ENCODE measurements around the gene NOL4. TPM values are rescaled to one million over a fixed set of nuclear protein-coding genes. Genes with fewer than 3 reads are reported as not detected.
"Not testable (repeated sequence)": the region's sequence is repeated elsewhere in the genome, so short reads cannot be mapped to it uniquely, and the experiment has no call there.

The NOL4 gene
- total RNA-seq, 3 donors from 2014 or later, result 1.7 to 2.1 (median 2.0) TPM

DNA sequence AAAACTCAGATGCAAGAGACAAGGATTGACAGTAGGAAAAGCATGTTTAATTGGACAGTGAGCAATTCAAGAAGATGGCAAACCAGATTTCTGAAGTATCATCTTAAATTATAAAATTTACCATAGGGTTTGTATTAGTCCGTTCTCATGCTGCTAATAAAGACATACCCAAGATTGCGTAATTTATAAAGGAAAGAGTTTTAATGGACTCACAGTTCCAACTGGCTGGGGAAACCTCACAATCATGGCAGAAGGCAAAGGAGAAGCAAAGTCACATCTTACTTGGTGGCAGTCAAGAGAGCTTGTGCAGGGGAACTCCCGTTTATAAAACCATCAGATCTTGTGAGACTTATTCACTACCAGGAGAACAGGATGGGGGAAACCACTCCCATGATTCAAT, 24.0 kb upstream of the NOL4 start:
- intact Hi-C loops (cut with DNase I, micrococcal nuclease), result no loop called here
- ATAC-seq, result no peak
- no peaks in the 10 kb centered on the region for H3K4me1 ChIP-seq (ENCODE audit: low read depth)

DNA sequence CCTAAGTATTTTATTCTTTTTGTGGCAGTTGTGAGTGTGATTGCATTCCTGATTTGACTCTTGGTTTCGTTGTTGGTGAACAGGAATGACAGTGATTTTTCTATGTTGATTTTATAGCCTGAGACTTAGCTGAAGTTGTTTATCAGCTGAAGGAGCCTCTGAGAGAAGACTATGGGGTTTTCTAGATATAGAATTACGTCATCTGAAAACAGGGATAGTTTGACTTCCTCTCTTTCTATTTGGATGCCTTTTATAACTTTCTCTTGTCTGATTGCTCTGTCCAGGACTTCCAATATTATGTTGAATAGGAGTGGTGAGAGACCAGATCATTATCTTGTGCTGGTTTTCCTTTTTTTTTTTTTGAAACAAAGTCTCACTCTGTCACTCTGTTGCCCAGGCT, 18.0 kb upstream of the NOL4 start:
- TF ChIP-seq, protein P1, sequence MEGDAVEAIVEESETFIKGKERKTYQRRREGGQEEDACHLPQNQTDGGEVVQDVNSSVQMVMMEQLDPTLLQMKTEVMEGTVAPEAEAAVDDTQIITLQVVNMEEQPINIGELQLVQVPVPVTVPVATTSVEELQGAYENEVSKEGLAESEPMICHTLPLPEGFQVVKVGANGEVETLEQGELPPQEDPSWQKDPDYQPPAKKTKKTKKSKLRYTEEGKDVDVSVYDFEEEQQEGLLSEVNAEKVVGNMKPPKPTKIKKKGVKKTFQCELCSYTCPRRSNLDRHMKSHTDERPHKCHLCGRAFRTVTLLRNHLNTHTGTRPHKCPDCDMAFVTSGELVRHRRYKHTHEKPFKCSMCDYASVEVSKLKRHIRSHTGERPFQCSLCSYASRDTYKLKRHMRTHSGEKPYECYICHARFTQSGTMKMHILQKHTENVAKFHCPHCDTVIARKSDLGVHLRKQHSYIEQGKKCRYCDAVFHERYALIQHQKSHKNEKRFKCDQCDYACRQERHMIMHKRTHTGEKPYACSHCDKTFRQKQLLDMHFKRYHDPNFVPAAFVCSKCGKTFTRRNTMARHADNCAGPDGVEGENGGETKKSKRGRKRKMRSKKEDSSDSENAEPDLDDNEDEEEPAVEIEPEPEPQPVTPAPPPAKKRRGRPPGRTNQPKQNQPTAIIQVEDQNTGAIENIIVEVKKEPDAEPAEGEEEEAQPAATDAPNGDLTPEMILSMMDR (IDR thresholded peaks at IDR 0.05), result no peak
- no peak for ATAC-seq
- Histone ChIP-seq H3K36me3 (ENCODE audit: low read depth) (no peaks in the 10 kb centered on the region), H3K9me3 (no peaks in the 10 kb centered on the region), H3K4me1 (ENCODE audit: low read depth) (no peaks in the 10 kb centered on the region), H3K4me3 (no peak overlapping the region)
- intact Hi-C loops (cut with DNase I, micrococcal nuclease), result no loop called here
- DNase-seq, result no peak

More for the DNA sequence above, 24.0 kb upstream of the NOL4 start:
- DNase-seq, result no peak
- Histone ChIP-seq H3K36me3 (ENCODE audit: low read depth) (no peaks in the 10 kb centered on the region), H3K4me3 (no peak overlapping the region), H3K9me3 (peaks cover 17% of the 10 kb centered on the region)
- TF ChIP-seq, protein P1 (IDR thresholded peaks at IDR 0.05), result no peak

DNA sequence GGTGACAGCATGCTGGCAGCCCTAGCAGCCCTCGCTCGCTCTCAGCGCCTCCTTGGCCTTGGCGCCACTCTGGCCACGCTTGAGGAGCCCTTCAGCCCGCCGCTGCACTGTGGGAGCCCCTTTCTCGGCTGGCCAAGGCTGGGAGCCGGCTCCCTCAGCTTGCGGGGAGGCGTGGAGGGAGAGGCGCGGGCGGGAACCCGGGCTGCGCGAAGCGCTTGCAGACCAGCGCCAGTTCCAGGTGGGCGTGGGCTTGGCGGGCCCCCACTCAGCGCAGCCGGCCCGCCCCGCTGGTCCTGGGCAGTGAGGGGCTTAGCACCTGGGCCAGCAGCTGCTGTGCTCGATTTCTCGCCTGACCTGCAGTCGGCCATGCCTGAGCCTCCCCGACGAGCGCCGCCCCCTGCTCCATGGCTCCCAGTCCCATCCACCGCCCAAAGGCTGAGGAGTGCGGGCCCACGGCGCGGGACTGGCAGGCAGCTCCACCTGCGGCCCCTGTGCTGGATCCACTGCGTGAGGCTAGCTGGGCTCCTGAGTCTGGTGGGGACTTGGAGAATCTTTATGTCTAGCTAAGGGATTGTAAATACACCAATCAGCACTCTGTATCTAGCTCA, 9.2 kb upstream of the NOL4 start:
- H3K4me3 ChIP-seq; DNase-seq; H3K36me3 ChIP-seq (ENCODE audit: low read depth); H3K9me3 ChIP-seq; intact Hi-C loops (cut with DNase I, micrococcal nuclease); H3K4me1 ChIP-seq (ENCODE audit: low read depth); ATAC-seq: not testable (repeated sequence)

DNA sequence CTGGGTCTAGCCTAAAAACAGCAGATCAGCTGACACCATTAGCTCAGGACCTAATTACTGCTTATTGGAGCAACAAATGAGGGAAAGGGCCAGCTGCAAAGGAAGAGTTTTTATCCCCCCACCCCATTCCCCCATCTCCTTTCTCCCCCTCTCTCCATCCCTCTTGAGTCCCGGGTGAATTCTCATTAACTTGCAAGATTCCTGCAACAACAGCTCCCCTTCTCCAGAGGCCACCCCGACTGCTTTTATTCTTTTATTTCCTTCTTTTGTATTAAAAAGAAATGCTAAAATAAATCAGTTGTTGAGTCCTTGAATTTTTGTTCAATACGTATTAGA, 473 bp upstream of the NOL4 start:
- Histone ChIP-seq H3K9me3 (no peaks in the 10 kb centered on the region), H3K4me3 (no peak overlapping the region), H3K36me3 (ENCODE audit: low read depth) (no peaks in the 10 kb centered on the region), H3K4me1 (ENCODE audit: low read depth) (peaks cover 22% of the 10 kb centered on the region)
- DNase-seq, result no peak
- no peak for ATAC-seq
- intact Hi-C loops (cut with DNase I, micrococcal nuclease), result no loop called here
- TF ChIP-seq, protein P1 (IDR thresholded peaks at IDR 0.05), result no peak

DNA sequence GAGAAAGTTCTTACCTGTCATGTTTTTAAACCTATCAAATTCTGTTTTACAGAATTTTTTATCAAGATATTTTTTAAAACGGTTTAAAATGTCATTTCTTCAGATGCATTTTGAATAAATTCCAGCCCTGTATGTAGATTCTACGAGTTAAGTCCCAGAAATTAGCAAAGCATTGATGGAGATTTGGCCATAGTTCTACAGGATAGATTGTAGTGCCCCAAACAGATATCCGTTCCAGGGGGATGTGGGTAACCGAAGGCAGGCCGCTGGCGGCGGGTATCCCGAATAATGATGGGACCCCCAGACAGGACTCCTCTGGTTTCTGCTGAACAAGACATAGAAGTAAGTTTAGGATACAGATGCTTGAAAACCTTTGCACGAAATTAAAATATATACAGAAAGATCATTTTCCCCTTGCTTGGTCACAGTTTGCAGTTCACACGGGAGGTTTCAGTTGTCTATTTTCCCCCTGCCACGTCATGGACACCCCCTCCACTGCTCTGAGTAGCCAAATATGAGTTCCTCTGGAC, 755 bp downstream of the NOL4 start:
- DNase-seq (peak in 1 of 3 donors; percentile 21), ATAC-seq (no peak)
- no peaks in the 10 kb centered on the region for H3K36me3 ChIP-seq (ENCODE audit: low read depth)
- TF ChIP-seq, protein P1 (IDR thresholded peaks at IDR 0.05), result no peak
- no peak overlapping the region for H3K4me3 ChIP-seq
- intact Hi-C loops (cut with DNase I, micrococcal nuclease), result no loop called here
- H3K9me3 ChIP-seq, result no peaks in the 10 kb centered on the region
- H3K4me1 ChIP-seq (ENCODE audit: low read depth), result peaks cover 22% of the 10 kb centered on the region

DNA sequence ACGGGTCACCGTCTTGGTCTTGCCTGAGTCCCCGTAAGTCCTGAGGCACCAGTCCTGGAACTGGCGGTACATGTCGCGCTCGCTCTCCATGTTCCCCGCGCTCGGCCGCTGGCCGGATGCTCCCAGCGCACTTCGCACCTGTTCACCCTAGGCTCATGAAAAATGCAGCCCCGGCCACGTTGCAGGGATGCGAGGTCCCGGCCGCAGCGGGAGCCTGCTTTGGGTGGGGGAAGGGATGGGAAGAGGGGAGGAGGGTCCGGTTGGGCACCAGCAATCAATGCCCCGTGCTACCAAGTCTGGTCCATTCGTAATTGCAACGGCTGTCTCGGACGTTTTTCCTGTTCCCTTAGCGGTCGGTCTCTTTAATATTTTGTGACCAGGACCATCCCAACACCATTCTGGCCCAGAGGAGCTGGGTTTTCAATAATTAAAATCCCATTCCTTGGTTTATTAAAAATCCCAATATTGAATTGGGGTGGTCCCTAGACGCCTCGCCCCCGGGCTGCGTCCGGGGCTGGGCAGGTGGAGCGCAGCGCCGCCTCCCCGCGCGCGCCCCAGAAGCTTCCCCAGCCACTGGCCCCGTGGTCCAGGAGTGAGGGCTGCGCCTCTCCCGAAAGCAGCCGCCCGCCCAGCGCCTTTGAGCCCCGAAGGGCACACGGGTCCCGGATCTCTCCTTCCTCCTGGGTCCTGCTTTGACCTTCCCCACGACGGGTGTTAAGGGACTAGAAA, 1.4 kb downstream of the NOL4 start:
- Histone ChIP-seq H3K36me3 (ENCODE audit: low read depth) (no peaks in the 10 kb centered on the region), H3K9me3 (no peaks in the 10 kb centered on the region), H3K4me3 (no peak overlapping the region), H3K4me1 (ENCODE audit: low read depth) (peaks cover 22% of the 10 kb centered on the region)
- ATAC-seq (peak; percentile 50), DNase-seq (peak; percentile 16 to 46 (median 35))
- TF ChIP-seq, protein P1 (IDR thresholded peaks at IDR 0.05), result no peak
- intact Hi-C loops (cut with DNase I, micrococcal nuclease), result no loop called here

All from mucosa of descending colon (tissue), 3 donors.